NK-92 (cell line): Measurements from ENCODE around the gene GBGT1.

Experiments
- DNase-seq: peaks from one replicate; lab custom pipeline; 2025; ENCODE audit not compliant: unreplicated experiment; lab: John Stamatoyannopoulos, UW

GBGT1 gene

DNA sequence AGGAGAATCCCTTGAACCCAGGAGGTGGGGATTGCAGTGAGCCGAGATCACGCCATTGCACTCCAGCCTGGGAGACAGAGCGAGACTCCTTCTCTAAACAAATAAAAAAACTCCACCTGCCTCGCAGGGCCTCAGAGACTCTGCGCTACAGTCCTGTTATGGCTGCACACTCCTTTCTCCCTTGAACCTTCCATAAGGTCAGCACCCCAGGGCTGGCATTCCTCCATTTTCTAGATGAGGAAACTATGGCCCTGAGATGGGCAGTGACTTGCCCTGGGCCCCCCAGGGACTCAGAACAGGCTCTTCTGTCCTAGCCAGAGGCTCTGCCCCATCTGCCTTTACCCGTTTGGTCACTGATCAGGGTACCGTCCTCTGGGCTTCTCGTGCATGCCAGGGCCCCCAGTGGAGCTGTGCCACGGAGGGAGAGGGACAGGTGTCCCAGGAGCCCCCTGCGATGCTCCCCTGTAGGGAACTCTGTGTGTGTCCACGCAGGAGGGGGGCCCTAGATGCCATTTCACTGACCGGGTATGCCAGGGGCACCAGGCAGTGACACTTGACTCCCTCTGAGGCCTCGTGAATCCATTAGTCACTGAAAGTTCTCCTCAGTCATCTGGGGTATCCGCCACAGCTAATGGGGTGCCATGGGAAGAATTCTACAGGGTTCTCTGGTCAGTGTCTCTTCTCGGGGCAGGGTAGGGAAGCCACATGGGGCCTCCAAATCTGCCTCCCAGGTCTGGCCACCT lies 58.8 kb downstream of the GBGT1 start:
- no peak for DNase-seq

GRCh38 chr9:133103987-133104505 lies 59.7 kb downstream of the GBGT1 start:
- DNase-seq: no peak

DNA sequence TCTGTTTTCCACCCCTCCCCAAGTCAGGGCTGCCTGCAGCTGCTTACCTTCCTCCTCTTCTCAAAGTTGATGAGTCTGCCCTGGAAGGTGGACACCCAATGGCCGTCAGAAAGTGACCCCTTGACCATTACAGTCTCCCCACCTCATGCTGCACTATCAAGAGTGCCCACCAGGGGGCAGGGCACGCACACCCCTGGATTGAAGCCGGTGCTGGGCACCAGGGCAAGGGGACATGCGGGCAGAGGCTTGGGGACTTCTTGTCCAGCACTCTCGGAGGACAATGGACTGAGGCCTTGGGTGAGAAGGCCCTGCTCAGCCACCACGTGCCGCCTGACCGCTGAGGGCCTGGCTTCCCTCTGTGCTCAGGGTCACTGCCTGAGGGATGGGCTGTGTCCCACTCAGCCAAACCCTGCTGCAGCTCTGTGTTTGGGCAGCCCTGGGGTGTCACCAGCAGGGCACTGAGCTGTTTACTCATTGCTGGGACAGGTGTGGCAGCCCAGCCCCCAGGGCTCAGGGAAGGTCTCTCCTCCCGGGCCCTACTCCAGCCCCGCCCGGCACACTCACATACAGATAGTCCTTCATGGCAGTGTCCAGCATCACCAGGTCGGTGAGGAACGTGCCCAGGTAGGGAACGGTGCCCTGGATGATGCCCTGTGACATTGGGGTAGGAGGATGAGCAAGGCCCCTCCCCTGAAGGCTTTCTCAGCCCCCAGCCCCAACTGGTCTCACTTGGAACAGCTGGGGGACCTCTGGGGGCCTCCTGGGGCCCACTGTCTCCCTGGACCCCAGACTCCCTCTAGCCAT lies 60.3 kb downstream of the GBGT1 start:
- no peak for DNase-seq
